Neural cell (in vitro differentiated cells): ENCODE measurements around the gene MAP2K7.

Source experiments
- EP300 ChIP-seq: fragments of 450-650 bp; conservative IDR thresholded peaks from 2 replicates; pipeline ENCODE4 v1.6.1; 2014; ENCODE audit warnings: antibody characterized with exemption, mild to moderate bottlenecking, moderate library complexity; ENCODE audit not compliant: poor library complexity, severe bottlenecking
- EZH2 ChIP-seq: fragments of 200-600, 300-800 bp; shearing (Covaris generic), sonication (generic); IDR thresholded peaks from 2 replicates; pipeline ENCODE4 v1.6.1; 2014; ENCODE audit warnings: antibody characterized with exemption, low read length, borderline replicate concordance, mild to moderate bottlenecking; ENCODE audit not compliant: insufficient read depth, poor library complexity, severe bottlenecking
- POLR2AphosphoS5 ChIP-seq: IDR thresholded peaks from 2 replicates; pipeline ENCODE4 v1.6.1; 2012
- RAD21 ChIP-seq: fragments of 450-650 bp; conservative IDR thresholded peaks from 2 replicates; pipeline ENCODE4 v1.6.1; 2014; ENCODE audit warnings: antibody characterized with exemption, mild to moderate bottlenecking, moderate library complexity
- SMC3 ChIP-seq: fragments of 450-650 bp; conservative IDR thresholded peaks from 2 replicates; pipeline ENCODE4 v1.6.1; 2014; ENCODE audit warnings: antibody characterized with exemption, mild to moderate bottlenecking, moderate library complexity; ENCODE audit not compliant: poor library complexity
- TAF1 ChIP-seq: IDR thresholded peaks from 2 replicates; pipeline ENCODE4 v1.6.1; 2012; ENCODE audit warnings: low read depth
- TF ChIP-seq, protein P1 (sequence below): fragments of 450-650 bp; IDR thresholded peaks from 2 replicates; pipeline ENCODE4 v1.5.1; 2014; ENCODE audit warnings: antibody characterized with exemption, mild to moderate bottlenecking, moderate library complexity; ENCODE audit not compliant: poor library complexity, severe bottlenecking
- TF ChIP-seq, protein P2 (sequence below): IDR thresholded peaks from 2 replicates; pipeline ENCODE4 v1.6.1; 2012; ENCODE audit warnings: borderline replicate concordance

DNA sequence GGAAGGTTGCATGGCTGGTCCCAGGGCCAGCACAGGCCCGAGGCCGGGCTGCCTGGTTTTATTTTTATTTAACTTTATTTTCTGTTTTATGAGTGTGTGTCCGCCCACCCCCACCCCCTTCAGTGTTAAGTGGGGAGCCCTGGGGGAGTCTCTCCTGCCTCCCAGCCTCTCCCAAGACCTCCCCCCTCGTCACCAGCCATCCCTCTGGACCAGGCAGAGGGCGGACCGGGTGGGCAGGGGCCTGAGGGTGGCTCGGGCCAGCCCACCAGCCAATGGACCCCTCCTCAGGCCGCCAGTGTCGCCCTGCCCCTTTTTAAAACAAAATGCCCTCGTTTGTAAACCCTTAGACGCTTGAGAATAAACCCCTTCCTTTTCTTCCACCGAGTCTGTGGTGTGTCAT, 10.4 kb downstream of the MAP2K7 start:
- TF ChIP-seq RAD21 (no peak), POLR2AphosphoS5 (no peak), SMC3 (no peak), EZH2 (no peak), TAF1 (no peak), EP300 (no peak)
- TF ChIP-seq, protein P1, sequence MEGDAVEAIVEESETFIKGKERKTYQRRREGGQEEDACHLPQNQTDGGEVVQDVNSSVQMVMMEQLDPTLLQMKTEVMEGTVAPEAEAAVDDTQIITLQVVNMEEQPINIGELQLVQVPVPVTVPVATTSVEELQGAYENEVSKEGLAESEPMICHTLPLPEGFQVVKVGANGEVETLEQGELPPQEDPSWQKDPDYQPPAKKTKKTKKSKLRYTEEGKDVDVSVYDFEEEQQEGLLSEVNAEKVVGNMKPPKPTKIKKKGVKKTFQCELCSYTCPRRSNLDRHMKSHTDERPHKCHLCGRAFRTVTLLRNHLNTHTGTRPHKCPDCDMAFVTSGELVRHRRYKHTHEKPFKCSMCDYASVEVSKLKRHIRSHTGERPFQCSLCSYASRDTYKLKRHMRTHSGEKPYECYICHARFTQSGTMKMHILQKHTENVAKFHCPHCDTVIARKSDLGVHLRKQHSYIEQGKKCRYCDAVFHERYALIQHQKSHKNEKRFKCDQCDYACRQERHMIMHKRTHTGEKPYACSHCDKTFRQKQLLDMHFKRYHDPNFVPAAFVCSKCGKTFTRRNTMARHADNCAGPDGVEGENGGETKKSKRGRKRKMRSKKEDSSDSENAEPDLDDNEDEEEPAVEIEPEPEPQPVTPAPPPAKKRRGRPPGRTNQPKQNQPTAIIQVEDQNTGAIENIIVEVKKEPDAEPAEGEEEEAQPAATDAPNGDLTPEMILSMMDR: no peak
- TF ChIP-seq, protein P2, sequence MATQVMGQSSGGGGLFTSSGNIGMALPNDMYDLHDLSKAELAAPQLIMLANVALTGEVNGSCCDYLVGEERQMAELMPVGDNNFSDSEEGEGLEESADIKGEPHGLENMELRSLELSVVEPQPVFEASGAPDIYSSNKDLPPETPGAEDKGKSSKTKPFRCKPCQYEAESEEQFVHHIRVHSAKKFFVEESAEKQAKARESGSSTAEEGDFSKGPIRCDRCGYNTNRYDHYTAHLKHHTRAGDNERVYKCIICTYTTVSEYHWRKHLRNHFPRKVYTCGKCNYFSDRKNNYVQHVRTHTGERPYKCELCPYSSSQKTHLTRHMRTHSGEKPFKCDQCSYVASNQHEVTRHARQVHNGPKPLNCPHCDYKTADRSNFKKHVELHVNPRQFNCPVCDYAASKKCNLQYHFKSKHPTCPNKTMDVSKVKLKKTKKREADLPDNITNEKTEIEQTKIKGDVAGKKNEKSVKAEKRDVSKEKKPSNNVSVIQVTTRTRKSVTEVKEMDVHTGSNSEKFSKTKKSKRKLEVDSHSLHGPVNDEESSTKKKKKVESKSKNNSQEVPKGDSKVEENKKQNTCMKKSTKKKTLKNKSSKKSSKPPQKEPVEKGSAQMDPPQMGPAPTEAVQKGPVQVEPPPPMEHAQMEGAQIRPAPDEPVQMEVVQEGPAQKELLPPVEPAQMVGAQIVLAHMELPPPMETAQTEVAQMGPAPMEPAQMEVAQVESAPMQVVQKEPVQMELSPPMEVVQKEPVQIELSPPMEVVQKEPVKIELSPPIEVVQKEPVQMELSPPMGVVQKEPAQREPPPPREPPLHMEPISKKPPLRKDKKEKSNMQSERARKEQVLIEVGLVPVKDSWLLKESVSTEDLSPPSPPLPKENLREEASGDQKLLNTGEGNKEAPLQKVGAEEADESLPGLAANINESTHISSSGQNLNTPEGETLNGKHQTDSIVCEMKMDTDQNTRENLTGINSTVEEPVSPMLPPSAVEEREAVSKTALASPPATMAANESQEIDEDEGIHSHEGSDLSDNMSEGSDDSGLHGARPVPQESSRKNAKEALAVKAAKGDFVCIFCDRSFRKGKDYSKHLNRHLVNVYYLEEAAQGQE: no peak
